ENCODE data around the gene KRTAP3-1.

GRCh38 chr17:41048441-41048840 lies 39.5 kb upstream of the KRTAP3-1 start:
- TF ChIP-seq CTCF (IDR thresholded peaks at IDR 0.05) (no peak), POLR2A (IDR thresholded peaks at IDR 0.05) (no peak), EP300 (IDR thresholded peaks at IDR 0.05) (no peak), POLR2AphosphoS5 (IDR thresholded peaks at IDR 0.05) (no peak)

Measured in sigmoid colon (tissue), 4 donors.